Kidney glomerular epithelial cell (primary cell): ENCODE data around the gene SLC2A9.
"Not testable (repeated sequence)": the region's sequence is repeated elsewhere in the genome, so short reads cannot be mapped to it uniquely, and the experiment has no call there.

Experiments
- DNase-seq: peaks from one replicate; lab custom pipeline; 2025; lab: John Stamatoyannopoulos, UW

SLC2A9 gene

DNA sequence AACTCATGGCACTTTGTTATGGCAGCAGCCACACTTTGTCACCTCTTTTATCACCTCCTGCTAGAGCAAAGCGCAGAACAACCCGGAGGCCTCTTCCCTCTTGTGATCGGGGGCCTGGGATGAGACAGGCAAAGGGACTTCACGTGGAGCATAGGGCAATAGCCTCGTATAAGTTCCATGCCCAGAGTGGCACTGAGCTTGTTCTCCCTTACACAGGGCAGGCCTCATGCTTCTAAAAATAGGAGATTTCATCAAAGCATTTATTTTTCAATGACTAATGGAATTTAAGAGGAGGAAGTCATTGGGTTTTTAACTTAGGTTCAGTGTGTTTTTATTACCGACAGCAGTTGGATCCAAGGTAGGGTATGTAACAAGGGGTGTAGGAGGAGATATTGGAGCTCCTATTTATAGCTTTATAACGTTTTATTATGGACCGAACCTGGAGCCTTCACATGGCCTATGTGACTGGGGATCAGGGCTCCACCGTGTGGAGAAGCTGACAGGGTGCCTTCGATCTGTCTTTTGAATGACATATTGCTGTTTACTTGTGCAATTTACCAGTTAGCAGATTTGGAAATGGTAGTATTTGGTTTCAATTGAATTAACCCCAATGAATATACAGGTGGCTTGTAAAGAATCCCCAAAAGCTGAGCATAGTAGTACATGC is 93.8 kb downstream of the SLC2A9 start:
- no peak for DNase-seq

DNA sequence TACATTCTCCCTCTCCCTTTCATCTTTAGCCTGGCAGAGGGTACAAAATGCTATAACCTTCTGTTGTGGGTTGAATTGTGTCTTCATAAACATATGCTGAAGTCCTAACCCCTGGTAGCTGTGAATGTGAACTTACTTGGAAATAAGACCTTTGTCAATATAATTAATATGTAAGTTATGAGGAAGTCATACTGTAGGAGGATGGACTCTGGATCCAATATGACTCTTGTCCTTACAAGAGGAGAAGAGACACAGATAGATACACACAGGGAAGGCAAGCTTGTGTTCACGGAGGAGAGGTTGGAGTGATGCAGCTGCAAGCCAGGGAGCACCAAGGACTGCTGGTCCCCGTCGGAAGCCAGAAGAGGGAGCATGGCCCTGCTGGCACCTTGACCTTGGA is 94.7 kb downstream of the SLC2A9 start:
- no peak for DNase-seq

DNA sequence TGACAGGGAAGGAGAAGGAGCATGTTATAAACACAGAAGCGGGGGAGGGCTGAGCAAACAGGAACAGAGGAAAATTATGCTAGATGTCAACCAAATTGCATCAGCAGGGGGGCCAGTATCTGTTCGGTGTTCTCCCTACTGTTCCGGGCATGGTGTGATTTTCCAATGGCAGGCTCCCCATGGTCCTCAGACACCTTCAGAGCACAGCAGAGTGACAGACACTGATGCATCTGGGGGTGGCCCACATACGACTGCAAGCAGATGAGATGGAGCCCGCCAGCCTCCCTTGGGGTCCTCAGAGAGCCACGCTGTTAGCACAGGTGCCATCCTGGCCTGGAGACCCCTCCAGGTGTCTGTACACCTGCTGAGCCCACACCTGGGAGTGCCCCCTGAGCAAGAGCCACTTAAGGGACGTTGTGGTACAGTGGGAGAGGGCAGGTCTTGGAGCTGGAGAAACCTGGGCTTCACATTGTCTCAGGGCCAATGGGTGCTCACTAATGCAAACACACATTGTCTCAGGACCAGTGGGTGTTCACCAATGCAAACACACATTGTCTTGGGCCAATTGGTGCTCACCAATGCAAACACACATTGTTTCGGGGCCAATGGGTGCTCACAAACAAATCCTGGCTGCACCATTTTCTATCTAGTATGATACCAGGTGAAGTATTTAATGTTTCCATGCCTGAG is 95.4 kb downstream of the SLC2A9 start:
- no peak for DNase-seq

DNA sequence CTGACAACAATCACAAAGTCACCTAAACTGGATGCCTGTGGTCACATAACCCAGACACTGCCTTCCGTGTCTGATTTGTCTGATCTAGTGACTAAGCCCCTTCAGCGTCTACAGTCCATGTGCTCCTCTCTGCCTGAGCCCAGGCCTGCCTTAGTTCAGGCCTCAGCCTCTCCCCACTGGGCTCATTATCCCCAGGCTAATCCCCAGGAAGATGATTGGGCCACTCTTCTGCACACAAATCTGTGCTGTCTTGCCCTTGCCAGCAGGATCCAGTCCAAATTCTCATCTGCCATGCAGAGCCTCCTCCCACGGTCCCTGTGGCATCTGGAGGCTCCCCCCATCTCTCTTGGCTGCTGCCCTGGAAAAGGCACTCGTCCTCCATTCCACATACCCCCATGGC is 96.5 kb downstream of the SLC2A9 start:
- peak; percentile 17 for DNase-seq

DNA sequence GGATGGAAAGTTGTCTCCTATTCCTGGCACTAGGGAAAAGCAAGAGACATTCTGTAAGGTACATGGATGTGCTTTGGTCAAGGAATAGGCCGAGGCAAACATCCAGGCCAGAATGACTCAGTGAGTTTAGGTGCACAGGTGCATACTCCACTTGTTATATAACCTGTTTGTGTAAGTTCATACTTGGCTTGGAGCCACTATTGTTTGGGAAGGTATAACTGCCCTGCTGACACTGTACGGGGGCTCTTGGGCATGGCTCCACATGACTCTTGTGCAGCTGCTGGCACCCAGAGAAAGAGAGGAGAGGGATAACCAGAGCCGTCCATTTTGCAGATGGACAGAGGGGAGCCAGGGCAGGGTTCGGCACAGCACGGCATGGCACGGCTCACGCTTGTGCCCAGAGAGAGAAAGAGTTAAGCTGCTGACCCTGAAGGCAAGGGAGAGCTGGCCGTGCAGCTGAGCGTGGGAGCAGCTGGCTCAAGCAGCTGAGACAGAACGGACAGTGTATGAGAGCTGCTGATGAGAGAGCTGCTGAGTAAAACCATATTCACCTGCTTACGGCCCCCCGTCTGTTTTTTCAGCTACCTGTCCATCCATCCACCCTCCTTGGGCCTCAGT is 98.0 kb downstream of the SLC2A9 start:
- no peak for DNase-seq

DNA sequence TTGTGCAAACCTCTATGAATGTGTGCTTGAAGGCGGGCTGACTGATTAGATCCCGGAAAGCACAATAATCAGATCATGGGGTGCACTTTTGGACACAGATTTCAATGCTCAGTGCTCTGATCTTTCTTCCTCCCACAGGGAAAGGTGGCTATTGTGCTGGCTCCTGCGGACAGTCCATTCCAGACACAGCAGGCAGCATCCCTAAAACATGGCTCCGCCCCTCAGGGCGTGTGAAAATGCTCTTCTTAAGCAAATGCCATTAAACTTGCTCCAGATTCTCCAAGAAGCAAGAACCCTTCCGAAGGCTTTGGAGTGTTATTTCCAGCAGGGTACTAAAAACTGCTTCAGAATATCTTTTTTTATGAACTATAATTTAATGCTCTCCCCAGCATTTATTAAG is 100.0 kb downstream of the SLC2A9 start:
- no peak for DNase-seq

DNA sequence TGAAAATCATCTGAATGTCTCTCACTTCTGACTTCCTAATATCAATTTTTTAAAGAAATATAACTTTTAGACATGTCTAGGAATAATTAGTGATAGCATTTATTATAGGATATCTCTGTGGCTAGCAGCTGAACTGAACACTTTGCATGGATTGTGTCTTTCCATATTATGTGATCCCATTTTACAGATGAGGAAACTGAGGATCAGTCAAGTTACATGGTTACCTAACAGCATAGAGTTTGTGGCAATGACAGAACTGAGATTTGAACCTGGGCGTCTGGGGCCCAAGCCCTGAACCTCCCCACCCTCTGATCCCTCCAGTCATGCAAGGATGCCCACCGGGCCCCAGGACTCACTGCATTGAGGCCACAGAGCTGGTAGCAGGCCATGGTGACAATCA is 101.3 kb downstream of the SLC2A9 start:
- DNase-seq = no peak

DNA sequence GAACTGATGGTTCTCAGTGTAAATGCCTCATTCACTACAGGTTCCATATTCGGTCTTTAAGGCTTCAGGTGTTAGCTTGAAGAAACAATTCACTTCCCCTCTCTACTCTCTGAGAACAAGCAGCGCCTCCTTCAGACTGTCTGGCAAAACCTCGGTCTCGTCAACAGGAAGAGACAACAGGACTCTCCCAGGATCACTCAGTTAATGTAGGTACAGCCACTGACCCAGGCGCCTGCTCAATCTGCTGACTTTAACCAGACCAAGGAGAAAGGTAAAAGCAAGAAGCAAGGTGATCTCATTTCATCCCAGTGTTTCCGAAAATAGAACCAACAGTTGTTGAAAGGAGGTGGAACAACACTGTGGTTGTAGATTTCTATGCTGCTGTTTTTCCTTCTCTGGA is 102.2 kb downstream of the SLC2A9 start:
- DNase-seq = no peak

DNA sequence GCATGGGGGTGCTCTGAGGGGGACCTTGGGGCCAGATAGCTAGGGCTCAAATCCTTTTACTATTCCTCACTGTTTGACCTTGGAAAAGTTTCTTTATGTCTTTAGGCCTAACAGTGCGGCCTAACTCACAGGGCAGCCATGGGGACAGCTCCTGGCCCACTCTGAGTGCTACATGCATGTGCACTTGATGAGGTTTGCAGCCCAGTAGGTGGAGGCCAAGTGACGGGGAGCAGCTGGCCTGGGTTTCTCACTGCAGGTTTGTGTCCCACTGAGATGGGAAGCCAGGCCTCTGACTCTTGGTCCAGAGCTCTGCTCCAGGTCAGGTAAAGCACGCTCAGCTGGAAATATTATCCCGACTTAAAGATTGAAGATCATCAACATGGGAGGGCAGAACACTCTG is 102.8 kb downstream of the SLC2A9 start:
- no peak for DNase-seq

DNA sequence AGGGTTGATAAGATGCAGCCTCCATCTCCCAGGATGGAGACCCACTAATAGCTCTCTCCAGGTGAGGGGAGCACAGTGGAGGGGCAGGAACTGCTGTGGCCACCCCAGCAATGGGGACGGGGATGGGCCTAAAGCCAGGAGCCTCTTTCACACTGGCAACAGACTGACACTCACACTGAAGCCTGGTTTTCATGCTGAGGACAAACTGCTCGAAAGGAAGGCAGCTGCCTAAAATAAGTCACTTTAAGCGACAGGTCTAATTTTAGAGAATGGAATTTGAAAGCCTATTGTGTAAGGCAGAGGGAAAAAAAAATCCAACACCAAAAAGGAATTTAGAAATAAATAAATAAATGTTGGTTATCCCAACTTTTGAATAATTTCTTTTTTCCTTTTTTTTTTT is 104.4 kb downstream of the SLC2A9 start:
- DNase-seq = no peak

DNA sequence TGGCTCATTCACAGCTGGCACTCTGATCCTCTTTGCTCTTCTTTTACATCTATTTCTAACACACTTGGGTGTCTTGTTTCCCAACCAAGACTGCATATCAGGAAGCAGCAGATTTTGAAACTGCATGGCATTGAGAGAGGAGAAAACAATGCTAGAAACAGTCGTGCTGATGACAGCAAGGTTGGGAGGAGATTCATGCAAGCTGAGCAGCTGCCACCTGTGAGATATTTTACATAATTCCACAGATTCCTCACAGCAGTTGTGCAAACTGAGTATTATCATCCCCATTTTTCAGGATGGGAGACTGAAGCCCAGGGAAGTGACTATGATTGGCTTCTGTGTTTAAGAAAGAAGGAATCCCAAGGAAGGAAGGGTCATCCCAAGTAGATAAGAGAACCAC is 105.0 kb downstream of the SLC2A9 start:
- no peak for DNase-seq

DNA sequence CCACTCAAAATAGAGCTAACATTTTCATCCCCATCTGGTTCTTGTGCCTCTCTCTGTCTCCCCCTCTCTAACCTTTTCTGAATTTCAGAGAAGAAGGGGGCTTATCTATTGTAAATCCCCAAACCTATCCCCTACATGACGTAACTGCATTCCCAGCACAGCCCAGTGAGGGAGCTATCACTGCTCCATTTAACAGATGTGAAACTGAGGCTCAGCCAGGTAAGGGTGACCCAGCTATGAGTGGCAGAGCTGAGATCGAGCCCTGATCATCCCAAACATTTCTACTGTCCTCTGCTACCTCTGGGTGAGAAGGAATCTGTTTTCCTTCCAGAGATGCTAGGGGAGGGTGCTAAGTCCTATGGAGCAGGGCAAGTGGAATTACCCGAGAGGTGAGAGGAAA is 107.5 kb downstream of the SLC2A9 start:
- no peak for DNase-seq

DNA sequence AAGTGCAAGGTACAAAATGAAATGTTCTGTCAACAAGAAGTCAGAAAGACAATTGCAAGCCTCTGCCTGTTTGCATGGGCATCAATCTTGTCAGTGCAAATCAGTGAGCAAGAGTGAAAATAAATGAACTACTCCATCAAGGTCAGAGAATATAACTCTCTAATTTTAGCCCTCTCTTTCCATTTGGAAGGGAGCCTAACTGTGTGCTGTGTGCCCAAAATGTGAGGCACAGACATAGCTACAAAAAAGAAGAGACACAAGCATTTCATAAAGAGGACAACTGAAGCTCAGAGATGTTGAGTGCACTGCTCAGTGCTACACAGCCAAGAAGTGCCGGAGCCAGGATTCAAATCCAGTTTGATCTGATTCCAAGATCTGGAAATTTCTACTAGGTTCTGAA is 114.3 kb downstream of the SLC2A9 start:
- no peak for DNase-seq

DNA sequence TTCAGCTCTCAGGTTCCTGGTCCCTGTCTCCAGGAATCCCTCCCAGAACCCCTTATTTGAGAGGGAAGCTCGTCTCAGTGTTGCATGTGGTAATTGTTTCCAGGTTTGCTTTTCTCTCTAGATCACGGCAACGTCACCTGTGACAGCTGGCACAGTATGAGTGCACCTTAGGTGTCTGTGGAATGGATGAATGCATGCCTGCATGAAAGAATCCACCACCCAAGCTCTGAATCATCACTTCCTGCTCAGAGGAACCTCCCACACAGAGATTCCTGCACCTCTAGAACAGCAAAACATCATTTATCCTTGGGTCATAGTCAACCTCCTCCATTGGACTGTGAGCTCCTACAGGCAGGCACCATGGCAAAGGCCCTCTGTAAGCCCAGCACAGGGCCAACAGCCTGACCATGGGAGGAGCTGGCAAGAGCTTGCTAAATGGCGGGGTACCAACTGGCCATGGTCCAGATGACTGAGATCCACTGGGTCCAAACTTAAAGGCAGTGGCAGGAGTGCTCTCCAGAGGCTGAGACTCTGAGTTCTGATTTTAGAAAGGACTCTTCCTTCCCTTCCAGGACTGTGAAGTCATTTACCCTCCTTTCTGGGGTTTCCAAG is 116.2 kb downstream of the SLC2A9 start:
- DNase-seq = peak; percentile 55

DNA sequence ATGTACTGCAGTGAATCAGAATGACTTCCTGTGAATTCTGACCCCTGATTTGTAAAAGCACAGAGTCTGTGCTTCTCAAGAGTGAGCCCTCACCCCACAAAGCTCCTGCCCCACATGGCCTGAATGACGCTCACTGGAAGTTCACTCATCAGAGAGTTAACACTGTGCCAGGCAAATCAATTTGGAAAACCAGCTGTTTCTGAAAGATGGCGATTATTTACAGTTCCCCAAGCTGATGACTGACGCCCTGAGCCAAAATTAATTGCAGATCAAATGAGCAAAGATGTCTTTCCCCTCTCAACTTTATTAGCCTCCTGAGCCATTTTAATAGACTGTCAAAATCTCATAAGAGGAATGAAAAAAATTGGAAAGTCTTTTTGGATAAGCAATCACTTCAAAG is 118.0 kb downstream of the SLC2A9 start:
- no peak for DNase-seq

DNA sequence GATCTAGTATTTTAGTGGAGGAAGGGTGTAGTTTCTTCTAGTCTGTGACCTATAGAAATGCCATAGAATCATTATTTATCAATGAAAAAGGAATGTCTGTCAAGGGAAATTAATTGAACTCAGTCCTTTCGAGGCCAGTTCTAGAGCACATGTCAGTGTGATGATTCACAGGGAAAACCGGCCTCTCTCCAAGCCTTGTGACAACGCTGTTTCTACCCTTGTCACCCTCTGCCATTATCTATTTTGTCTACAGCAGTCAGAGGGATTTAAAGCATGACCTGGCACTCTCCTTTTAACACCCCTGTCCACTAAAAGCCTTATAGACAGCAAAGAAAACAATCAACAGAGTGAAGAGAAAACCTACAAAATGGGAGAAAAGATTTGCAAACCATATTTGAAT is 120.0 kb downstream of the SLC2A9 start:
- no peak for DNase-seq

DNA sequence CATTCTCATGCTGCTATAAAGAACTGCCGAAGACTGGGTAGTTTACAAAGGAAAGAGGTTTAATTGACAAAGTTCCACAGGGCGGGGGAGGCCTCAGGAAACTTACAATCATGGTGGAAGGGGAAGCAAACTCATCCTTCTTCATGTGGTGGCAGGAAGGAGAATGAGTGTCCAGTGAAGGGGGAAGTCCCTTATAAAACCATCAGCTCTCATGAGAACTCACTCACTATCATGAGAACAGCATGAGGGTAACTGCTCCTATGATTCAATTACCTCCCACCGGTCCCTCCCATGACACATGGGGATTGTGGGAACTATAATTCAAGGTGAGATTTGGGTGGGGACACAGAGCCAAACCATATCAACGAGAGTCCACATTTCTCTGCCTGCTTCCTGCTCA is 120.7 kb downstream of the SLC2A9 start:
- DNase-seq = not testable (repeated sequence)

DNA sequence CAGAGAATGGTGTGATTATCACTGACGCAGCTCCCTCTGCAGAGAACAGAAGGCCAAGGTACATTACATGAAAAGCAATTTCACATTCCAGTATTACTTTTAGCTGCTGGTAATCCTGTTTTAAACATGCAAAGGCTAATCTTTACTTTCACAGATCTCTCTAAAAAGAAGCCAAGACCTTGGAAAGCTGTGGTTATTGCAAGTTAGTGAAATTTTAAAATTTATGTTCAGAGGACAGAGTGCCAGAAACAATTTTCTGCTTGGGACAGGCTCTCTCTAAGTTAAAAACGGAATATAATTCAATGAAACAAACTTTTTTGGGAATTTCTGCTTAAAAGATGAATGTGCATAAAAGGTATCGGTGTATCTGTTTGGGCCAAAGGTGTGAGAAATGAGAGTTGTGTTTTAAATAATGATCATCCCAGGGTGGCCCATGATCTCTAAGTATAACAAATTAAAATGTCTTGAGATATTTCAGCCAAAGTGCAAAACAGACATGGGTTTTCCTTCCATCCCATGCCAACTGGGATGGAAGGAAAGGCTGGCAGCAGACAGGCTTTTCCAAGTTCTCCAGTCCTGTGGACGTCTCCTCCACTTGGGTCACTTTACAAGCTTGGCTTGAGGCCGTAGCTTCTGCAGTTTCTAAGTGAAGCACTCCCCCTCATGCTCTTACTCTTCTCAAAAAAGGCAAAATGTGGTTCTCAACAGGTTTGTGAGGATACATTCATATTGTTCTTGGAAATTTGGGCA is 121.8 kb downstream of the SLC2A9 start:
- DNase-seq = no peak

DNA sequence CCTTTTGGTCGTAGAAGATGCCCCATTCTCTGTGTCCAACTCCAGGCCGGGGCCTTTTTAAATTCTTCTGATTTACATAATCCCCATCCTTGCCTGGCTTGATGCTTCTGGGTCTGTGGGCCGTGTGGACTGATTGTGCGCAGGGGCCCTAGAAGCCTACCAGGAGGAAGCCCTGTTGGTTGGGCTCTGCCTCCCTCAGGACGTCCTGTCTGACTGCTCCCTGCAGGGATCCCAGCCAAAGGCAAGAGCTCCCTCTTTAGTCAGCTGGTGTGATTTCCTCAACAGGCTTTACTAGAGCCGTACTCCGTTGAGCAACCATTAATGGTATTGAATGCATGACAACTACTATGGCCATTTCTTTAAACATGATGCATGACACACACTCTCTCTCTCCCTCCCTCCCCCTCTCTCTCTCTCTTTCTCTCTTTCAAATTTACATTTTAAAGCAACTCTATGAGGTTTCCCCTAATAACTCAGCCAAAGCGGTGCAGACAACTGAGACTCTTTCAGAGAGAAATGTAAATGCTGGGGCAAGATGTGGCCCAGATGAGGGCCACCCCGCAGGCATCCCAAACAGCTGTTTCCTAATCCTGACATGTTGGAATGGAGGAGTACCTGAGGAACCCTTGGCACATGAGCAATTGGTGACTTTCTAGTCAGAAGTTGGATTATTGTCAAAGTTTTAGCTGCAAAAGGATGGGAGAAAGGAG is 122.5 kb downstream of the SLC2A9 start:
- DNase-seq = peak; percentile 58

DNA sequence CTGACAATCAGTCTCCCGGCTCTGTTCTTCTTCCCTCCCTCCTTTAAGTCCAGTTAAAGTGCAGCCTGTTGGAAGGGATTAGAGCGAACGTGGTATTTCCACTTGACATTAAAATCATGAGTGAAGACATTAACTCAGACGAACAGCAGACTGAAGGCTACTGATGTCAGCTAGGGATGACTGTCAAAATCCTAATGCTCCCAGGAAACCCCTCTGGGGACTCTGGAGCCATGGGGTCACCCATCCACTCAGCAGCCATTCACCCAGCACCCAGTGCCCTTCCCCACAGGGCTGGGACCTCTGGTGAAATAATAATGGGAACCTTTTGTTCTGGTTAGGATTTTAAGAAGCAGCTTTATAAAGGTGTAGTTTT is 126.0 kb downstream of the SLC2A9 start:
- no peak for DNase-seq

DNA sequence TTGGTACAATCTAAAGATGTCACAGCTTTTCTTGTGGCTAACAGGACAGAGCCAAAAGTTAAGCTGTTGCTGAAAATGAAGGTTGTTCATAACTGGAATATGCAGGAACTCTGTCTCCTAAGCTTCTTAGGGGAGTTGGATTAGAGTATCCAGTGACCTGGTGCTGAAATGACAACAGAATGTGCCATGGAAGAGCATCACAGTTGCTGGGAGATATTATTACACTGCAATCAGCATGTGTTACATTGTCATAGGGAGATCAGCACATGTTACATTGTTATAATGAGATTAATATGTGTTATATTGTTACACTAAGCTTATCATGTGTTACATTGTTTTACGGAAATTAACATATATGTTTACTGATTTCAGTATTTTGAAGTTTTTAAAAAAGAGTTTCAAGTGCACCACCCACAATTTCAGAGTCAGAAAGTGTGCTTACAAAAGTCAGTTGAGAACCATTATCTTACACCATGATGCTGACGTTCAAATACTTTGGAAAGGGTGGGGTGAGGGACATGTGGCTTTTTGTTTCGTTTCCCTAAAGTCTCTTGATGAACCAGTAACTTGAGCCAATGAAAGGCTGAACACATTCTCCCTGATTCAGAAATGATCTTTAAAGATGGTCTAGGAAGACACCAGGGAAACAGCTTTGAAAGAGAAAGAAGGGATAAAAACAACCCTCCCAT is 126.5 kb downstream of the SLC2A9 start:
- DNase-seq = no peak
